H1 (cell line): Measurements from ENCODE around the gene RPUSD4. TPM values are rescaled to one million over a fixed set of nuclear protein-coding genes. Genes with fewer than 3 reads are reported as not detected.

ENCODE experiments used
- CHD7 ChIP-seq: fragments of 300-600 bp; sonication (generic); IDR thresholded peaks from 2 replicates; pipeline ENCODE4 v1.7.1; 2012; ENCODE audit warnings: low read length, moderate library complexity, mild to moderate bottlenecking, inconsistent platforms; ENCODE audit not compliant: insufficient replicate concordance
- polyA plus RNA-seq, 7 experiments: library from polyadenylated mRNA; depleted of rRNA in 3 of 7; stranded (reverse) in 5 of 7; unstranded in 2 of 7; fragments of >200 nt in 5 of 7; fragments of 200-250 nt in 2 of 7; gene quantifications; 1 replicate in 5 of 7; 2 replicates in 1 of 7; 4 replicates in 1 of 7; pipeline versions ENCODE4 v1.2.1 to v1.2.3, GENCODE V29; 2011 to 2013; ENCODE audit warnings: missing spikeins in 2 of 7, mixed read lengths in 2 of 7
- total RNA-seq: library from RNA; stranded (reverse); fragmentation: NEBNext Ultra II Directional; extraction: Animal tissue kit (Norgen Biotek cat#: 25700); gene quantifications from 2 replicates; pipeline ENCODE4 v1.2.1, GENCODE V29; 2021

The RPUSD4 gene
- total and polyA plus RNA-seq, 2 of the 8 experiments (the other 6 are each of a cell fraction or from before 2014, with no cell fraction given): 36.1 to 50.7 TPM

DNA sequence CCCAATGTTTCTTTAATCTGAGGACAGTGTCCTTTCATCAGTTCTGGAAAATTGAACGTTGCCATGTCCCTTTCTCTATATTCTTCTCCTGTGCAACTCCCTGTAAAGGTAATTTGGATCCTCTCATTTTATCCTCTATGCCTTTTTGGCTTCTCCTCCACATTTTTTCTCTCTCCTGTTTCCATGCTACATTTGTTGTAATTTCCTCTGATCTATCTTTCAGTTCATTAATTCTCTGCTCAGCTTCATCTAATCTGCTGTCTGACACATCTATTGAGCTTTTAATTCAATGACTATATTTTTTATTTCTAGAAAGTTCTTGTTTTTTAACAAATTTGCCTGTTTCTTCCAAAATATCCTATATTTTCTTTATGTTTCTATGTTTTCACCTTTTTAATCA is 59.3 kb downstream of the RPUSD4 start (continued):
- TF ChIP-seq CHD7: no peak
